Bronchial epithelial cell (primary cell): ENCODE data around the gene FLCN. TPM values are rescaled to one million over a fixed set of nuclear protein-coding genes. Genes with fewer than 3 reads are reported as not detected.
"Not testable (repeated sequence)": the region's sequence is repeated elsewhere in the genome, so short reads cannot be mapped to it uniquely, and the experiment has no call there.

Experiments used
- DNase-seq: peaks from one replicate; pipeline ENCODE4 v3.0.0-alpha.2; 2010; ENCODE audit warnings: low read depth
- FAIRE-seq: peaks from 2 replicates; lab custom pipeline; 2011; peaks lifted over from hg19 to GRCh38; lab: Jason Lieb, UNC
- H3K27me3 ChIP-seq: 2 replicates; pipeline ENCODE4 v1.5.1; 2011; ENCODE audit warnings: low read length; ENCODE audit not compliant: control insufficient read depth, insufficient read depth
- H3K36me3 ChIP-seq: 2 replicates; pipeline ENCODE4 v1.5.1; 2011; ENCODE audit warnings: low read length; ENCODE audit not compliant: control insufficient read depth, insufficient read depth
- H3K4me3 ChIP-seq: 2 replicates; pipeline ENCODE4 v1.5.1; 2011; ENCODE audit warnings: mild to moderate bottlenecking, low read depth, low read length, control low read depth
- CTCF ChIP-seq: IDR thresholded peaks from 2 replicates; pipeline ENCODE4 v1.5.1; 2011; ENCODE audit warnings: mild to moderate bottlenecking, moderate library complexity, low read length, control low read depth, inconsistent platforms; ENCODE audit not compliant: insufficient read depth, severe bottlenecking
- total RNA-seq: library from RNA; depleted of rRNA; stranded (reverse); fragments of >200 nt; gene quantifications from 2 replicates; pipeline ENCODE4 v1.2.1, GENCODE V29; 2014

The FLCN gene
- total RNA-seq, 1 donor from 2014 or later: 51.1 TPM

- FAIRE-seq (no peak), DNase-seq (no peak)
- H3K27me3 ChIP-seq: no peaks in the 10 kb centered on the region
- no peak overlapping the region for H3K4me3 ChIP-seq
- no peaks in the 10 kb centered on the region for H3K36me3 ChIP-seq
- TF ChIP-seq CTCF: no peak
Measured at GRCh38 chr17:17201271-17201670, 35.7 kb downstream of the FLCN start.

GRCh38 chr17:17200831-17201230 is 36.1 kb downstream of the FLCN start:
- FAIRE-seq (no peak), DNase-seq (no peak)
- H3K36me3 ChIP-seq: no peaks in the 10 kb centered on the region
- H3K4me3 ChIP-seq: no peak overlapping the region
- H3K27me3 ChIP-seq: no peaks in the 10 kb centered on the region
- no peak for TF ChIP-seq CTCF

- FAIRE-seq: no peak
- no peak for DNase-seq
- TF ChIP-seq CTCF: no peak
- H3K4me3 ChIP-seq: no peak overlapping the region
- H3K36me3 ChIP-seq: no peaks in the 10 kb centered on the region
- no peaks in the 10 kb centered on the region for H3K27me3 ChIP-seq
Measured at GRCh38 chr17:17200311-17200710, 36.7 kb downstream of the FLCN start.

GRCh38 chr17:17198281-17198680 is 38.7 kb downstream of the FLCN start:
- Histone ChIP-seq H3K4me3 (no peak overlapping the region), H3K36me3 (no peaks in the 10 kb centered on the region), H3K27me3 (no peaks in the 10 kb centered on the region)
- TF ChIP-seq CTCF: no peak
- FAIRE-seq (no peak), DNase-seq (no peak)

GRCh38 chr17:17196776-17197175 is 40.2 kb downstream of the FLCN start:
- DNase-seq (no peak), FAIRE-seq (no peak)
- no peaks in the 10 kb centered on the region for H3K36me3 ChIP-seq
- TF ChIP-seq CTCF: no peak
- no peak overlapping the region for H3K4me3 ChIP-seq
- H3K27me3 ChIP-seq: no peaks in the 10 kb centered on the region

GRCh38 chr17:17195466-17195865 is 41.5 kb downstream of the FLCN start:
- not testable (repeated sequence) for H3K4me3 ChIP-seq, H3K27me3 ChIP-seq, H3K36me3 ChIP-seq, FAIRE-seq, DNase-seq
